Measurements from ENCODE around the gene USP24. TPM values are rescaled to one million over a fixed set of nuclear protein-coding genes. Genes with fewer than 3 reads are reported as not detected.

USP24 gene
- total RNA-seq, 1 donor from 2014 or later: 58.1 TPM

DNA sequence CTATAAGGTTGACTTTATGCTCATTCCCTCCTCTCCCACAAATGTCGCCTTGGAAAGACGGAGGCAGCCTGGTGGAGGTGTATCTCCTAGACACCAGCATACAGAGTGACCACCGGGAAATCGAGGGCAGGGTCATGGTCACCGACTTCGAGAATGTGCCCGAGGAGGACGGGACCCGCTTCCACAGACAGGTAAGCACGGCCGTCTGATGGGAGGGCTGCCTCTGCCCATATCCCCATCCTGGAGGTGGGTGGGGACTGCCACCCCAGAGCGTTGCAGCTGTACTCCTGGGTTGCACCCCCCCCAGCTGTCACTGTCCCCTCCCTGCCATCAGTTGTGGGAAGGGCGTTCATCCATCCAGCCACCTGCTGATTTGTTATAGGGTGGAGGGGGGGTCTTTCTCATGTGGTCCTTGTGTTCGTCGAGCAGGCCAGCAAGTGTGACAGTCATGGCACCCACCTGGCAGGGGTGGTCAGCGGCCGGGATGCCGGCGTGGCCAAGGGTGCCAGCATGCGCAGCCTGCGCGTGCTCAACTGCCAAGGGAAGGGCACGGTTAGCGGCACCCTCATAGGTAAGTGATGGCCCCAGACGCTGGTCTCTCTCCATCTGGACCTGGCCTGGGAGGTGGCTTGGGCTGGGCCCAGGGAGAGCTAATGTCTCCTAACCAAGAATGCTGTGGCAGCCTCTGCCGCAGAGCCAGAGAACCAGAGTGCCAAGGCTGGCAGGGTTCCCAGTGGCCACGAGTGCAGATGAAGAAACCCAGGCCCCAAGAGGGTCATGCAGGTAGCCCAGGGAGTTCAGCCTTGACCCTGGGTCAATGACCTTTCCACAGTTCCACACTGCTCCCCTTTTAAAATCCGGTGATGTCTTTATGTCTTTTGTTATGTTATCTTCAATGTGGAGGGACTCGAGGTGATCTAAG, 162.7 kb downstream of the USP24 start:
- Mint-ChIP-seq H3K27ac (no peak overlapping the region), H3K27me3 (ENCODE audit: low read depth) (peaks cover 2% of the 10 kb centered on the region), H3K4me3 (no peak overlapping the region), H3K9me3 (no peaks in the 10 kb centered on the region), H3K36me3 (no peaks in the 10 kb centered on the region), H3K4me1 (peaks cover 2% of the 10 kb centered on the region)
- DNase-seq (ENCODE audit: low spot score in 2 of 2, unreplicated experiment in 2 of 2): no peak
- TF ChIP-seq CTCF (IDR thresholded peaks at IDR 0.05; ENCODE audit: unreplicated experiment): no peak

- Mint-ChIP-seq H3K4me3 (no peak overlapping the region), H3K9me3 (no peaks in the 10 kb centered on the region), H3K36me3 (no peaks in the 10 kb centered on the region), H3K27me3 (ENCODE audit: low read depth) (peaks cover 2% of the 10 kb centered on the region), H3K27ac (no peak overlapping the region), H3K4me1 (peaks cover 2% of the 10 kb centered on the region)
- TF ChIP-seq CTCF (IDR thresholded peaks at IDR 0.05; ENCODE audit: unreplicated experiment): no peak
- DNase-seq (ENCODE audit: low spot score in 2 of 2, unreplicated experiment in 2 of 2): no peak
Observed at GRCh38 chr1:55051621-55052020, 163.5 kb downstream of the USP24 start.

DNA sequence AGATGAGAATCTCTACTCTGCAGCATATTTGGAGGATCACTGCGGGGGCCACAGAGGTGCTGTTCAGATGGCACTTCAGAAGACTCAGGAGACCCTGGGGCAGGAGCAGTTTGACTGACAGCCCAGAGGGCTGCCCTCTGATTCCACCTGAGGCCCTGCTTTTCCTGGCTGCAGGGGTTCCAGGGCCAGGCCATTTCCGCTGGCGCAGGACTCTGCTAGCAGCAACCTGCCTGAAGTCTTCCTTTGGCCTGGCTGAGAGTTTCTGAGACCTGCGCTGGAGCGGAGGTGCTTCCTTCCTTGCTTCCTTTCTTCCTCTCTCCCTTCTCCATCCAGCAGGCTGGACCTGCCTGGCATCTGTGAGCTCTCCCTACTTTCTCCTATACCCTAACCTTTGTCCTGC, 164.0 kb downstream of the USP24 start:
- Mint-ChIP-seq H3K4me1 (peaks cover 2% of the 10 kb centered on the region), H3K36me3 (no peaks in the 10 kb centered on the region), H3K9me3 (no peaks in the 10 kb centered on the region), H3K27me3 (ENCODE audit: low read depth) (peaks cover 2% of the 10 kb centered on the region), H3K27ac (no peak overlapping the region), H3K4me3 (no peak overlapping the region)
- no peak for TF ChIP-seq CTCF (IDR thresholded peaks at IDR 0.05; ENCODE audit: unreplicated experiment)
- no peak for DNase-seq (ENCODE audit: low spot score in 2 of 2, unreplicated experiment in 2 of 2)

GRCh38 chr1:55050283-55050682, 164.9 kb downstream of the USP24 start:
- H3K27ac Mint-ChIP-seq: no peak overlapping the region
- DNase-seq (ENCODE audit: low spot score in 2 of 2, unreplicated experiment in 2 of 2): no peak
- H3K4me1 Mint-ChIP-seq: peaks cover 2% of the 10 kb centered on the region
- H3K4me3 Mint-ChIP-seq: no peak overlapping the region
- H3K27me3 Mint-ChIP-seq (ENCODE audit: low read depth): peaks cover 3% of the 10 kb centered on the region
- TF ChIP-seq CTCF (IDR thresholded peaks at IDR 0.05; ENCODE audit: unreplicated experiment): no peak
- no peaks in the 10 kb centered on the region for H3K36me3 Mint-ChIP-seq
- no peaks in the 10 kb centered on the region for H3K9me3 Mint-ChIP-seq

DNA sequence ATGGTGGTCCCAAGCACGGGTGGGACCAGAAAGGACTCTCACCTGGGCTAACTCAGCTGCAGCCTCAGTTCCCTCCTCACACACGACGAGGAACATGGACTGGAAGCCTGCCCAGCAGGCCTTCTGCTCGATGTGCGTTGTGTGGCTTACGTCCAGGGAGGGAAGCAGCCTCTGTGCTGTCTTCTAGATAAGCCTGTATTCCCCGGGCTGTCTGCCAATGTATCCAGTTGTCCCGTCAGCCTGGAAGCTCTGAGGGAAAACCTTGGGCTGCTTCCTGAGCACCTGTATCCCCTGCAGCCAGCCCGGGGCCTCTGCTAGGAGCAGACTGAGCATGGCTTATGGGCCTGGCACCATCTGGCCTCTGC, 165.3 kb downstream of the USP24 start:
- DNase-seq (ENCODE audit: low spot score in 2 of 2, unreplicated experiment in 2 of 2): no peak
- Mint-ChIP-seq H3K27ac (no peak overlapping the region), H3K4me3 (no peak overlapping the region), H3K4me1 (peaks cover 2% of the 10 kb centered on the region), H3K9me3 (no peaks in the 10 kb centered on the region), H3K36me3 (no peaks in the 10 kb centered on the region), H3K27me3 (ENCODE audit: low read depth) (peaks cover 3% of the 10 kb centered on the region)
- TF ChIP-seq CTCF (IDR thresholded peaks at IDR 0.05; ENCODE audit: unreplicated experiment): no peak

Data from mesothelial cell of epicardium (in vitro differentiated cells).